GM21529 (cell line): ENCODE results near the gene LAMC1.

Experiments
- ATAC-seq: cut with Tn5 transposase; IDR thresholded peaks from one replicate; pipeline ENCODE4 v1.9.1; 2021; ENCODE audit not compliant: unreplicated experiment

Gene LAMC1

DNA sequence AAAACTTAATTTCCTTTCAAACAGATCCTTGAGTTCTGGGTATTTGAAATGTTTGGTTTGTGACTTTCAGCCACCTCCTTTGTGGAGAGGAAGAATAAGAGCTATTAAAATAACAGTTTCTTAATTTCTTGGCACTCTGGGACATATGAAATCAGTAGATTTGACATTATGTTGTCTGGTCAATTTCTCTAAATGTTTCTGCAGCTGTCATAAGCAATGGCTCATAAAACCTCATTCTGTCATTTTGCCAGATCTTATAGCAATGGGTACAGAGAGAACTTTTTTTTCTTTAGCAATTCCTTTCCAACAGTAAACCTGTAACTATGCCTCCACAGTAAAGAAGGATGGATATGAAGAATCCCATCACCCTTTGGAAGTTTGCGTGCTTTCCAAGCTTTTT, 52.6 kb downstream of the LAMC1 start:
- no peak for ATAC-seq

DNA sequence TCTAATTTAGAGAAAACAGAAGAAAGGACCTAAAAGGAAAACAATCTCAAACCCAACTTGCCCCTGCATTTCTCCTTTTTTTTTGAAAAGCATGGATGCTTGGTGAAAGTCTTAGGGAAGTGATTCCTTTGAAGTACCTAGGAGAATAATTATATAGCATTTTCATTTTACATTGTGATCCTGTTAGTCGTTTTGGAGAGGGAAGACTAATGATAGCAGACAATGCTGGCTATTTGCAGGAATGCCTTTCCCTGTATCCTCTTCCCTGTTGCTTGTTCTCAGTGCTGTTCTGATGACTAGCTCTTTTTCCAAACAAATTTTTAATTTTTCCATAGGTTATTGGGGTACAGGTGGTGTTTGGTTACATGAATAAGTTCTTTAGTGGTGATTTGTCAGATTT, 53.9 kb downstream of the LAMC1 start:
- no peak for ATAC-seq

DNA sequence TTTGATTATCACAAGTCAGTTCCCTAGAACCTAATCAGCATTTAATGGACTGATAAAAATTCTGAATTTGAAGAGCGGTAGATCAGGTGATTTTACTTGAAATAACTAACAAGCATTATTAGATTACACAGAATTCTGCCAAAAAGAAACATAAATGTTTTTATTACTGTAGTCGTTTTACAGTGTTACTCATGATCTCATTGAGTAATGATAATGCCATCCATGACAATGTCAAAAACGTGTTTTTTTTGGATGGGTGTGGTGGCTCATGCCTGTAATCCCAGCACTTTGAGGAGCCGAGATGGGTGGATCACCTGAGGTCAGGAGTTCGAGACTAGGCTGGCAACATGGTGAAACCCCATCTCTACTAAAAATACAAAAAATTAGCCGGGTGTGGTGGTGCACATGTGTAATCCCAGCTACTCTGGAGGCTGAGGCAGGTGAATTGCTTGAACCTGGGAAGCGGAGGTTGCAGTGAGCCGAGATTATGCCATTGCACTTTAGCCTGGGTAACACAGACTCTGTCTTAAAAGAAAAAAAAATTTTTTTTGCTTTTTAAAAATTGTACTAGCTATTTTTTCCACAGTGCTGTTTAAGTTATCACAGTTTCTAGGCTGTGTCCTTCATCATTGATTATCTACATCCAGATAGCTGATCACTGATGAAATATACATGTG, 56.6 kb downstream of the LAMC1 start:
- ATAC-seq, result no peak

DNA sequence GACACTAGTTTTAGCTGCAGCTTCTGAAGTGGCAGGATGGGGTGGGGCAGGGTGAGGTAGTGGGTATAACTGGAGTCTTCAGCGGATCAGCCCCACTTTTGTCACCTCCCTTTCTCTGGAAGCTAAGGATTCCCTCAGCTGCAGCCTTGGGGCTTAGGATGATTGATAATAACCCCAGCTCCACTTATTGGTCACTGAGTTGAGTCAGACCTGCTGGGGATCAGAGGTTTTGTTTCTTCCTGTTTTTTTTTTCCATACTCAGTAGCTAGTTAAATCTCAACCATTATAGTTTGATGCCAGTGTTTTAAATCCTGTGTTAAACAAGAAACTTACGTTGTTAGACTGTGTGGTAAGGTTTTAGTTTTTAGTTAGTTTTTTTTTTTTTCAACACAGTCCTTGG, 57.2 kb downstream of the LAMC1 start:
- ATAC-seq, result no peak

DNA sequence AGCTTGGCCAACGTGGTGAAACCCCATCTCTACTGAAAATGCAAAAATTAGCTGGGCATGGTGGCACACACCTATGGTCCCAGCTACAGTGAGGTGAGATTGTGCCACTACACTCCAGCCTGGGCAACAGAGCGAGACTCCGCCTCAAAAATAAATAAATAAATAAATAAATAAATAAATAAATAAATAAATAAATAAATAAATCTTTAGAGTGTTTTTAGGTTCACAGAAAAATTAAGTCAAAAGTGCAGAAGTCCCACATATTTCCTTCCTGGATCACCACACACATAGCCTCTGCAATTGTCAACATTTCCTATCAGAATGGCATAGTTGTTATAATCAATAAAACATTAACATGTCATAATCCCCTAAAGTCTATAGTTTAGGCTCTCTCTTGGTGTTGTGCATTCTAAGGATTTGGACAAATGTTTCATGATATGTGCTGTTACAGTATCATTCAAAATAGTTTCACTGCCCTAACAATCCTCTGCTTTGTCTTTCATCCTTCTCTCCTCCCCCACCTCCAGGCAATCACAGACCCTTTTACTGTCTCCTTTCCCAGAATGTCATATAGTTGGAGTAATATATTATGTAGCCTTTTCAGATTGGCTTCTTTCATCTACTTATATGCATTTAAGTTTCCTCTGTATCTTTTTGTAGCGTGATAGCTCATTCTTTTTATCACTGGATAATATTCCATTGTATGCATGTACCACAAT, 58.3 kb downstream of the LAMC1 start:
- ATAC-seq, result no peak

DNA sequence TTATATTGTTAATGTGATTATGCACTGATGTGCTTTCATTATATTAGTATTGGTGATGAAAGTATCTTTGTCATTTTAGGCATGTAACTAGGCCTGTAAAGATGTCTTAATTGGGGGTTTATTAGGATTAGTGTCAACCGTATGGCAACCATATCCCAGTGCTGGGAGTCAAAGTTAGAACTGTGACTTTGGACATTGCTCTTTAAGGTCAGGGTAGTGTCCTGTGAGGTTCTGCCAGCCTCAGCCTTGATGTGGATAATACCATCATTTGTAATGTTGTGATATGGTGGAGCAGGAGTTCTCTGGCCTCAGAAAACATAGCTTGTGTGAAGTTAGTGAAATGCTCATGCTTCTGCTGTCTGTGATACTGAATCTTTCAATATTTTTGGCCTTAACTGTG, 59.4 kb downstream of the LAMC1 start:
- no peak for ATAC-seq

DNA sequence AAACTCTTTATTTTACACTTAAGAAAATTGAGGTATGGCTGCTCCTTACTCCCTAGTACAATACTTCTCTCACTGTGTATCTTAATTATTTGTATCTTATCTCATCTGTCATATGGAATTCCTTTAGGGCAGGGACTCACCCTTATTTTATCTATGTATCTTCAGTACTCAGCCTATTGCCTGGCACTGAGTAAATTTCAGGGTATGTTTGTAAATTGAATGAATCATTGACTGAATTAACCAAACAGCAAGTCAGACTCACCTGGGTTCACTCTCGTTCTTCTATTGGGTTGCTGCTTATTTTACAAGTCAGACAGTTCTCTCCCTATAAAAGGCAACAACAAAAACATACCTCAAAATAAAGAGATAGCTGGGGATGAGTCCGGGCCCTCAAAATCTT, 63.8 kb downstream of the LAMC1 start:
- ATAC-seq, result no peak

DNA sequence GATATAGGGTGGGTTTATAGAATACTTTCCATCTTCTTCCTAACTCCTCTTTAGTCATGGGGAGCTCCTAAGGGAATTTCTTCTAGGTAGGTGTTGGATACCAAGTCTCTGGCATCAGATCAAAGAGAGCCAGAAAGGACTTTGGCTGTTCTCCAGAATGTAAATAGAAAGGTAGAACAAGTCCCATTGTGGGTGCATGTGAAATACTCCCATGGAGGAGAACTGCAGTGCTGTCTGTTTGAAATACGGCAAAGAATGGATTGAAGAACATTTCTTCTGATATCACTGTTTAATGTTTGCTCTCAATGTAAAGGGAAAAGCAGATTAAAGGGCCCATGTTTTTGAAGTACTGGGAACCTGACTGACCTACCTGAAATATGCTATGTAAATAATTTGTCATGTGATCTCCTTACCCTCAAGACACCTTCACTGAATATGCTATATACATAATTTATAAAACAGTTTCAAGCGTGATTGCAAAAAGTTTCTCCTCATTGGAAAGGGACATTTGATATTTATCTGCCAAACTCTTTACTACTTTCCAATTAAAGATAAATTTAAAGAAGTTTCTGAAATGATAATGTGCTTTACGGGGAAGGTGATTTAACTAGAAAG, 65.9 kb downstream of the LAMC1 start:
- ATAC-seq, result no peak

DNA sequence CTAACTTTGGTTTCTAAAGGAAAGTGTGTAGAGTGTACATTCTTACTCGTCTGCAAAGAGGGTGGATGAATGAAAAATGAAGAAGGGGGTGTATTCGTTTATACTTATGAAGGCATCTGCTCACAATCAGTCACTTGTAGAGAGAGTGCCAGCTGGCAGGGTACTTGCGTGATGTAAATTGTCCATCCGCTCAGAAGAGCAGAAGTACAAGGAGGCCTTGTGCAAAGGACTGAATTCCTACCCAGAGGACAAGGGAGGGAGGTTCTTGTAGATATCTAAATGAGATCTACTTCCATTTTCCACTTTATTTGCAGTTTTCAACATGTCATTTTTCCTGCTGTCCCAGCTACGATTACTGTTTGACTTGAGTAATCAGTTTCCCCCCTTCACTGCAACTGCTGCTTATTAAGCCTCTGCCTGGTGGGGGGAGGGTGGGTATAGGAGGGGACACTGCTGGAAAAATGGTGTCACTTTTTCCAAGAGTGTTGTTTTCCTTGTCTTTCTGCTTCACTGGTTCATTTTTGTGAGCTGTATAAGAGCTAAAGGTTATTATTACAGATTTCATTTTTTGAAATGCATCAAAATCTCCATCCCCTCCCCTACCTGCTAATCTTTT, 67.3 kb downstream of the LAMC1 start:
- no peak for ATAC-seq

DNA sequence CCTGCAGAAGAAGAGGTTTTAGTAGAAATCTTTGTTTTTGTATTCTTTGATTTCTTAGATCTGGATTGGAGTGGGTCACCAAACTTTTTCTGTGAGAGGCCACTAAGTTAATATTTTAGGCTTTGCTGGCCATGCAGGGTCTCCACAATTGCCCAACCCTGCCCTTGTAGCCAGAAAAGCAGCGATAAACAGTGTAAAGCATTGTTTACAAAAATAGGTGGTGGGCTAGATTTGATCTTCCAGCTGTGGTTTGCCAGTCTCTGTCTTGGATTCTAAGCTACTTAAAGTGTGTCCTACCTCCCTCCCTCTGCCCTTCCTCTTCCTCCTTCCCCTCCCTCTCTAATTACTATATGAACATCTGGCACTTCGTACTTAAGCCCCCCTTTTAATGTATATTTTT, 68.0 kb downstream of the LAMC1 start:
- no peak for ATAC-seq

DNA sequence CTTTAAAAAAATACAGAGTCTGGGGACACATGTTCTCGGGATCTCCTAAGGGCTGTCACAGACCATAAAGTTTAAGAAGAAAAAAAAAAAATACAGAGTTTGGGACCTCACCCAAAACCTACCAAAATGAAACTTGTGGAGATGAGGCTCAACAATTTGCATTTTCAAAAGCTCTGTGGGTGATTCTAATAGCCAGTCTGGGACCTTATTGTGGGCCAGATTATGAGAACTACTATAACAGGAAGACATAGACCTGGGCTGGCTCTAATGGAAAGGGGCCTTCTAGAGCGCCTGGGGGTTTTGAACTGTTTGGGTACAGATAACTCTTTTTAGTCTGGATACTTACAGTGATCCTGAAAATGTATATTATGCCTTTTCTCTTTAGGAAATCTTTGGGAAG, 69.1 kb downstream of the LAMC1 start:
- ATAC-seq, result no peak

DNA sequence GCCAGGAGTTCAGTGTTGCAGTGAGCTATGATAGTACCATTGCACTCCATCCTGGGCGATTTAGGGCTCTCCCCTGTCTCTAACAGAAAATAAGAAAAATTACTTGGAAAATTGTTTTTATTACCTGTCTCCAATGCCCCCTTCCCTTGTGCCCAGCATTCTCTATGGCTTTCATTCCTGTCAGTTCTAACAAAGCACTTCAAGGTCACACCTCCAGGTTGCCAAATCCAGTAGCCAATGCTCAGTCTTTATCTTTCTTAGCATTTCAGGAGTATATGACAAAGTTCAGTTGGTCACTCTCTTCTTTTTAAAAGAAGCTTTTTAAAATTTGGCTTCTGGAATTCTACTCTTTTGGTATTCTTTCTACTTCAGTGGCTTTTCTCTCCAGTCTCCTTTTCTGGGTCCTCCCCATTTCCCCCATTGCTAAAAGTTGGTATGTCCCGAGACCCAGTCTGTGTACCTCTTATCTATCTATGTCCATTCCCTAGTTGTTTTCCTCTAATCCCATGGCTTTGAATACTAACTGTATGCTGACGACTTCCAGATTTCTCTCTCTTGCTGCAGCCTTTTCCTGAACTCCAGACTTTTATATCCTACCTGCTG, 69.9 kb downstream of the LAMC1 start:
- ATAC-seq, result no peak

DNA sequence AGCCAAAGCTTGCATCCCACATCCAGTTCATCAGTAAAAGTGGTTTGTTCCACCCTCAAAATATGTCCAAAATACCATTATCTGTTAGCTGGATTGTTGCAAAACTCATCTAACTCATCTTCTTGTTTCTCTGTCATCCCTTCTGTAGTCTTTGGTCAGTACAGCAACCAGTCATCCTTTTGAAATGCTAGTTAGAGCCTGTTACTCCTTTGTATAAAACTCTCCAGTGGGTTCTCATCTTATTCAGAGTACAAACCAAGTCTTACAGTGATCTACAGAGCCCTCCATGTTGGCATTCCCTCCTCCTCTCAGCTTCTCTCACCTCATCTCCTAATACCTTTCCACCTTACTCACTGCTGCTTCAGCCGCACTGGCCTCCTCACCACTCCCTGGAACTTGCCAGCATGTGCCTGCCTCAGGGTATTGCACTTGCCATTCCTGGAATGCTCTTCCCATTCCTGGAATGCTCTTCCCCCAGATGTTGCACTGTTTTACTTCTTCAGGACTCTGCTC, 70.6 kb downstream of the LAMC1 start:
- no peak for ATAC-seq

DNA sequence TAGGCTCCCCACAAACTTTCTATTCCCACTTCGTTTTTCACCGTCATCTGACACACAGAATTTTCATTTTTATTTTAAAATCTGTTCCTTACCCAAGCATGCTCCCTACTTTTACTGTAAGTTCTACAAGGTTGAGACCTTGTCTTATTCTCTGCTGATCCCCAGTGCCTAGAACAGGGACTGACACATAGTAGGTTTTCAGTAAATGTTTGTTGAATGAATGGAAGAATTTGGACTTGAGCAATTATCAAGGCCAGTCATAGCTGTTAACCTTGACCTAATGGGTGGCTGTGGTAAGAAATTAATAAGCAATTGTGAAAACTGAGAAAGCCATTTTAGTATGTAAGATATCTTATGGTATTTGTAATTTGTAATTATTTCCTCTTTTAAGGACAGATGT, 71.1 kb downstream of the LAMC1 start:
- ATAC-seq, result no peak

DNA sequence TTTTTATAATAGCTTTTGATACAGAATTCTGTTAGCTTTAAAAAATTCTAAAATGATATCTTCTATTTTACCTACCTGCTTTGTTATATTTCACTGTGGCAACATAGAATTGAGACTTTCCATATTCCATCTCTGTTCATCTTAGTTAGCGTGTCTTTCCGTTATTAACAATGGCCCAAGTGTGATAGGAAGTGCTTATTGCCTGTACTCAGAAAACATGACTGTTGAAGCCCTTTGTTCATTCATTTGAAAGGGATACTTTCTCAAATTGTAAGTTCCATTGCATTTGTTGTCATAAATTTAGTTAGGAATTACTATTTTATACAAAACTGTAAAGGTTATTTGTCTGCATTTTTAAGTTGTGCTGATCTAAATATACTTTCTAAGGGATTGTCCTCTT, 73.1 kb downstream of the LAMC1 start:
- no peak for ATAC-seq

DNA sequence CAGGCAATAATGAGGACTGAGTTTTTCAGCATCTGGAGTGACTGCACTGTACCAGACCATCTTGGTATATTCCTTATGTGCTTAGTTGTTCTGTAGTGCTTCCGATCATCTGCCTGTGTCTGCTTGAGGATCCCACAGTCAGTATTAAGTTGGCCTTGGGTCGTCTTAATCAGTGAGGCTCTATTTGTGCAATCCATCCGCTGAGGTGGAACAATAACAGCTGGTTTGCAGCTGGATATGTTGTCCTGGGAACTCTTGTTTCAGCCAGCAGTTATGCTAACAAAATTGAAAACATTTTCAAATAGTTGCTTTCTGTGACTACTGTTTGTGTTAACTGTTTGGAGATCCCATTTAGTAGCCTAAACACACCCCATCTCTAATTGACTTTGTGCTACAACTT, 73.7 kb downstream of the LAMC1 start:
- no peak for ATAC-seq

DNA sequence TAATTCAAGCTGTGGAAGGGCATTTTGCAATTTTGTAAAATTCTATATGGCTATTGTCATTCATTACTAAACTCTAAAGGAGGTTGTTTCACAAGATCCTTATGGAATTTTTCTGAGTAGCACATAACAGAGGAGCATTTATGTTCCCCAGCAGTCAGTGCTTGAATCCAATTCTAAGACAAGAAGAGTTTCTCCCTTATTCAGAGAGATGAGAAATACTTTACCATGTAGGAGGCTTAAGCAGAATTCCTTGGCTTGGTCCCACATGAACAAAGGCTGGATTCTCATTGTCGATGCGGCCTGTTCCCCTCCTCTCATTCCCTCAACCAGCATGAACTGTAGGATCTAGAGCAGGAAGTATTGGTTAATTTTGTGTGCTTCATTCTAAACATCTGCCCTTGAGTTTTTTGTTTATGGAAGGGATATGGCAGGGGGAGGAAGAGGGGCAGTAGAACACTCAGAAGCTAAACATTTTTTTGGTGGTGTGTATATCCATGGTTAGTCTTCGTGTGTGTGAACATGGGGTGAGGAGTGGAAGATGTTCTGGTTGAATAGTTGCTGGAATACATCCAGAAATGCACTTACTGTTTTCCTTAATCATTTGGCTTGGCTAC, 74.3 kb downstream of the LAMC1 start:
- ATAC-seq, result no peak

DNA sequence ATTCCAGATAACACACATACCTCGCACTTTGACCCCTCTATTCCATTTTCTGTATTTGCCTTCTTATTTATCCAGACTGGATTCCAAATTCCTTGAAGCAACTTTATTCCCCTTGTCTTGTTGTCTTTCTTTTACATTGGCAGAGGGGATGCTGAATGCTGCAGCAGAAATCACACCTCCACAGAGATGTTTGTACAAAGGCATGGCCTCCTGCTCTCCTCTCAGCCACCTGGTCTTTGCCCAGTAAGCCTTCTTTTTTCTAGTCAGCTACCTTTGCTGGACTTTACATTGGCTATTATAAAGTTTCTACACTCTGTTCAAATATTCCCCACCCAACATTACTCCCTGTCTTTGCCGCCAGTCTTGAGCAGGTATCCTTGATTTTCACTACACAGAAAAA, 75.1 kb downstream of the LAMC1 start:
- no peak for ATAC-seq

DNA sequence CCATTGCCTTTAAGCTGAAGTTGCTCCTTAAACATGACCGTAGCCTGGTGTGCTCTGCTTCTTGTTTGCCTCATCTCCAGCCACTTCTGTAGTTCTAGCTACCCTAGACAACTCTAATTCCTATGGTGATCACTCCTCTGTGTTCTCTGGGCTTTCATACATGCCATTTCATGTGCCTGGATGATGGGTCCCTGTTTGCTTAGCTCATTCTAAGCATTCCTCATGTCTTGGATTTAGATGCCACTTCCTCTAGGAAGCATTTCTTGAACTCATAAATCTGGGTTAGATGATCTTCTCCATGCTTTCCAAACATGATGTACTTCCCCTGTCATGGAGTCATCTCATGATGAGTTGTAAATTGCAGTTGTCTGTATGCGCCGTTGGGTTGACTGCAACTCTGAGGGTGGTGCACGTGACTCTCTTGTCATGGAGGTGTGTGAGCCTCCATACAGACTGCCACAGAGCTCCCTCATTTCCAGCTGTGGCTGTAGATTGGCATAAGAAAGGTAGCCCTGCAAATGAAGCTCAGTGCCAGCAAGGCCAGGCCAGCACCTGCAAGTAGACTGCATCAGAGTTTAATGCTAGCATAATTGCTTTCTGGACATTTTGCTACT, 77.2 kb downstream of the LAMC1 start:
- ATAC-seq, result no peak

DNA sequence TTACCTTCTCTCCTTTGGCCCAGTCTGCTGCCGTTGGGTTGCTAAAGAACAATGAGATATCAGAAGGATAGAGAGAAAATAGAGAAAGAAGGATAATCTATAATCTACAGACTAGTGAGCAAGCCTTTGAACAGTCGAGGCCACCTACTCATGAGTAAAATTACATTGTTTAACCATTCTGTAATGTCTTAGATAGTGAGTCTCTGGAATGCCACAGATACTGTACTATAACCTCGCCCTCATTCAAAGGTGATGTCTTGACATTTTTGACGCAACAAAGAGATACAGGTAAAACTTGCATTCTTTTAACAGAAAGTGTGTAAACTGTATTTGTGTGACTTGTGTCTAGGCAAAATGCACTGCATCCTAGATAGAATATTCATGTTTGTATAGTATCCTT, 77.9 kb downstream of the LAMC1 start:
- ATAC-seq, result no peak

DNA sequence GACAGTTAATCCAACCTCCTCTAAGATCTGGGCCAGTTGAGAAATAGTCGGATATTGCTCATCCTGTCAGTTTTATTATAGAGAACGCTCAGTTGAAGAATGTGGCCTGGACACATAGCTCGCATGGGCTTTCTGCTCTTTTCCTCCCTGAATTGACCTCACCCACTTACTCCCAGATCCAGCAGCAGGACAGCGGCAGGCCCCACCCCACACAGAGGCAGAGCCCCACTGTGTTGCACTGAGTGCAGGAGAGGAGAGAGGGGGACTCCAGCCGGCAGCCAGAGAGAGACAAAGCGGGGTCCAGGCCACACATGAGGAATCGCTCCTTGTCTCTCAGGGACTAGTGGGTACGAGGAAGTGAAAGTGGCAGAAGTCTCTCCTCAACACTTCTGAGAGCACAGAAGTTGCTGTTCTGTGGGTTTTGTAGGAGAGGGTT, 78.6 kb downstream of the LAMC1 start:
- peak; percentile 51 for ATAC-seq
